ENCODE data around the gene RAD51B. TPM values are rescaled to one million over a fixed set of nuclear protein-coding genes. Genes with fewer than 3 reads are reported as not detected.

Gene RAD51B
- total and polyA plus RNA-seq, 4 experiments from 2014 or later: 22.0 to 35.7 (median 31.4) TPM

DNA sequence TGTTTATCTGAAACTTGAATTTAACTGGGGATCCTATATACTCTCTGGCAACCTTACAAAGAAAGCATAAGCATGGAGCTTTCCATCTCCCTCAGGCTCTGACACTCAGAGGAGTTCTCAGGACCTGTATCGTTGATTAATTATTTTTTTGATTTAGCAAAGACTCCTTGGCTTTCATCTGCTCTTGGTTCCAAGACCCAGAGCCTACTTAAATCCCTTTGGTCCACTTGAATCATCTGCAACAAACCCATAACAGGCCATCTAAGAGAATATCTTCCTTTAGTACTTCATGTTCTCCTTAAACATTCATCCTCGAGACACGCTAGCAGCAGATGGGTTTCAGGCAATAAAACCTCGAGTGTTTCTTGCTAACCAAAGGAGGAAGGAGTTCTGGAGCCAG, 887.9 kb downstream of the RAD51B start:
- Histone ChIP-seq H3K4me3 (ENCODE audit: low read length in 2 of 2) (no peak overlapping the region), H3K27ac (ENCODE audit: low read depth, low read length) (no peak overlapping the region), H3K36me3 (ENCODE audit: insufficient read depth, low read length) (no peaks in the 10 kb centered on the region), H3K4me1 (ENCODE audit: insufficient read depth, low read length) (peaks cover 27% of the 10 kb centered on the region), H3K27me3 (ENCODE audit: insufficient read depth, low read length) (no peaks in the 10 kb centered on the region), H3K9me3 (ENCODE audit: control insufficient read depth in 1 of 2, low read length in 2 of 2) (no peaks in the 10 kb centered on the region)
- no peaks in the 10 kb centered on the region for H3K9me3 Mint-ChIP-seq
- no peak overlapping the region for H3K27ac Mint-ChIP-seq
- no peaks in the 10 kb centered on the region for H3K36me3 Mint-ChIP-seq
- POLR2A ChIA-PET (ENCODE audit: partially characterized antibody): no interaction called here
- CTCF ChIA-PET (ENCODE audit: partially characterized antibody): no interaction called here
- no peaks in the 10 kb centered on the region for H3K27me3 Mint-ChIP-seq
- no peak for DNase-seq
- intact Hi-C loops (cut with micrococcal nuclease): no loop called here
- H3K4me3 Mint-ChIP-seq: no peak overlapping the region
- peaks cover 16 to 22% (median 19%) of the 10 kb centered on the region in 4 donors for H3K4me1 Mint-ChIP-seq

- Mint-ChIP-seq H3K9me3 (no peaks in the 10 kb centered on the region), H3K27me3 (no peaks in the 10 kb centered on the region), H3K4me3 (no peak overlapping the region), H3K36me3 (no peaks in the 10 kb centered on the region), H3K4me1 (peaks cover 25 to 30% (median 27%) of the 10 kb centered on the region in 4 donors), H3K27ac (peak overlapping the region in 2 of 7 donors; percentile 2 to 52)
- ChIA-PET POLR2A (ENCODE audit: partially characterized antibody) (interaction anchor here (1.0 kb wide), 1 partner anchor 108 kb away, joined by 3 read pairs; no protein-coding TSS in a partner anchor), CTCF (ENCODE audit: partially characterized antibody) (interaction anchor here (1.8 kb wide), 1 partner anchor 81 kb away, joined by 5 read pairs; no protein-coding TSS in a partner anchor)
- H3K9me3 ChIP-seq (ENCODE audit: control insufficient read depth in 1 of 2, low read length in 2 of 2): no peaks in the 10 kb centered on the region
- no peak overlapping the region for H3K4me3 ChIP-seq (ENCODE audit: low read length in 2 of 2)
- H3K4me1 ChIP-seq (ENCODE audit: insufficient read depth, low read length): peaks cover 29% of the 10 kb centered on the region
- no peak for DNase-seq
- H3K27me3 ChIP-seq (ENCODE audit: insufficient read depth, low read length): no peaks in the 10 kb centered on the region
- intact Hi-C loops (cut with micrococcal nuclease): no loop called here
- no peaks in the 10 kb centered on the region for H3K36me3 ChIP-seq (ENCODE audit: insufficient read depth, low read length)
- no peak overlapping the region for H3K27ac ChIP-seq (ENCODE audit: low read depth, low read length)
Observed at GRCh38 chr14:68708343-68708742, 888.8 kb downstream of the RAD51B start.

DNA sequence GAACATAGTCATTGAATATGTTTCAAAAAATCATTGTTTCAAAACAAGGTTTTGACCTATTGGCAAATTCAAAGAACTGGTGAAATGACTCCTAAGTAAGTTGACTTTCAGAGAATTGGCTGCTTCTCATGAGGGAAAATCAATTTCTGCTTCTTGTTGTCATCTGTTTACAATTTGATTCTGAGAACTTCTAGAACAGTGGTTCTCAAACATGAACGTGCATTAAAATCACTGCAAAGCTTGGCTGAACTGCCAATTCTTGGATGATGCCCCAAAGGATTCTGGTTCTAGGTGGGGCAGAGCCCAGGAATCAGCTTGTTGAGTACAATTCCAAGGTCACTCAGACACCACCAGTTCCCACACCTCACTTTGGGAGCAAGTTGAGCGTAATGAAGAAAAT, 889.4 kb downstream of the RAD51B start:
- ChIA-PET POLR2A (ENCODE audit: partially characterized antibody) (interaction anchor here (0.6 to 1.4 kb wide), 4 partner anchors 10 to 202 kb away, joined by 3 to 4 read pairs (median 3); no protein-coding TSS in a partner anchor), CTCF (ENCODE audit: partially characterized antibody) (interaction anchor here (1.8 kb wide), 1 partner anchor 81 kb away, joined by 5 read pairs; no protein-coding TSS in a partner anchor)
- Mint-ChIP-seq H3K27ac (no peak overlapping the region), H3K27me3 (no peaks in the 10 kb centered on the region), H3K9me3 (no peaks in the 10 kb centered on the region), H3K4me3 (no peak overlapping the region), H3K4me1 (peaks cover 26 to 37% (median 33%) of the 10 kb centered on the region in 4 donors), H3K36me3 (no peaks in the 10 kb centered on the region)
- H3K4me1 ChIP-seq (ENCODE audit: insufficient read depth, low read length): peaks cover 36% of the 10 kb centered on the region
- H3K27me3 ChIP-seq (ENCODE audit: insufficient read depth, low read length): no peaks in the 10 kb centered on the region
- H3K9me3 ChIP-seq (ENCODE audit: control insufficient read depth in 1 of 2, low read length in 2 of 2): no peaks in the 10 kb centered on the region
- no peak for DNase-seq
- no peak overlapping the region for H3K27ac ChIP-seq (ENCODE audit: low read depth, low read length)
- no peak overlapping the region for H3K4me3 ChIP-seq (ENCODE audit: low read length in 2 of 2)
- no peaks in the 10 kb centered on the region for H3K36me3 ChIP-seq (ENCODE audit: insufficient read depth, low read length)
- intact Hi-C loops (cut with micrococcal nuclease): no loop called here

- no peaks in the 10 kb centered on the region for H3K27me3 Mint-ChIP-seq
- intact Hi-C loops (cut with micrococcal nuclease): no loop called here
- H3K4me1 Mint-ChIP-seq: peaks cover 33 to 48% (median 43%) of the 10 kb centered on the region in 4 donors
- no peak overlapping the region for H3K27ac ChIP-seq (ENCODE audit: low read depth, low read length)
- no peaks in the 10 kb centered on the region for H3K9me3 Mint-ChIP-seq
- peaks cover 41% of the 10 kb centered on the region for H3K4me1 ChIP-seq (ENCODE audit: insufficient read depth, low read length)
- peak overlapping the region in 6 of 7 donors; percentile 75 to 92 (median 85) for H3K27ac Mint-ChIP-seq
- no peaks in the 10 kb centered on the region for H3K9me3 ChIP-seq (ENCODE audit: control insufficient read depth in 1 of 2, low read length in 2 of 2)
- H3K4me3 ChIP-seq (ENCODE audit: low read length in 2 of 2): no peak overlapping the region
- H3K27me3 ChIP-seq (ENCODE audit: insufficient read depth, low read length): no peaks in the 10 kb centered on the region
- H3K36me3 ChIP-seq (ENCODE audit: insufficient read depth, low read length): no peaks in the 10 kb centered on the region
- ChIA-PET CTCF (ENCODE audit: partially characterized antibody) (interaction anchor here (0.6 to 1.6 kb wide), 2 partner anchors 79 to 197 kb away, joined by 3 to 4 read pairs; no protein-coding TSS in a partner anchor), POLR2A (ENCODE audit: partially characterized antibody) (interaction anchor here (0.7 to 8.4 kb wide), 5 partner anchors 9 to 85 kb away, joined by 3 to 112 read pairs (median 21); partner anchors contain the start of gene ZFP36L1)
- no peak for DNase-seq
- no peak overlapping the region for H3K4me3 Mint-ChIP-seq
- H3K36me3 Mint-ChIP-seq: no peaks in the 10 kb centered on the region
Observed at GRCh38 chr14:68710776-68711175, 891.2 kb downstream of the RAD51B start.

- peak in 4 of 5 donors; percentile 26 to 35 (median 32) for DNase-seq
- H3K36me3 ChIP-seq (ENCODE audit: insufficient read depth, low read length): no peaks in the 10 kb centered on the region
- no peaks in the 10 kb centered on the region for H3K27me3 ChIP-seq (ENCODE audit: insufficient read depth, low read length)
- H3K9me3 Mint-ChIP-seq: no peaks in the 10 kb centered on the region
- H3K4me3 Mint-ChIP-seq: peak overlapping the region in 6 of 8 donors; percentile 5 to 69 (median 45)
- H3K27ac ChIP-seq (ENCODE audit: low read depth, low read length): peak overlapping the region; percentile 40
- H3K27me3 Mint-ChIP-seq: no peaks in the 10 kb centered on the region
- POLR2A ChIA-PET (ENCODE audit: partially characterized antibody): interaction anchor here (0.7 to 8.4 kb wide), 10 partner anchors 8 to 105 kb away, joined by 3 to 112 read pairs (median 4); partner anchors contain the start of gene ZFP36L1
- no peaks in the 10 kb centered on the region for H3K9me3 ChIP-seq (ENCODE audit: control insufficient read depth in 1 of 2, low read length in 2 of 2)
- peaks cover 37 to 50% (median 45%) of the 10 kb centered on the region in 4 donors for H3K4me1 Mint-ChIP-seq
- intact Hi-C loops (cut with micrococcal nuclease): loop anchor here (2.0 kb wide), 1 partner anchor 27 kb away; no protein-coding TSS in a partner anchor
- peak overlapping the region; percentile 75 to 92 (median 86) for H3K27ac Mint-ChIP-seq
- H3K4me1 ChIP-seq (ENCODE audit: insufficient read depth, low read length): peaks cover 41% of the 10 kb centered on the region
- CTCF ChIA-PET (ENCODE audit: partially characterized antibody): interaction anchor here (1.3 to 1.6 kb wide), 2 partner anchors 78 to 105 kb away, joined by 3 to 4 read pairs; no protein-coding TSS in a partner anchor
- no peak overlapping the region for H3K4me3 ChIP-seq (ENCODE audit: low read length in 2 of 2)
- no peaks in the 10 kb centered on the region for H3K36me3 Mint-ChIP-seq
Observed at GRCh38 chr14:68711561-68712309, 892.2 kb downstream of the RAD51B start.

DNA sequence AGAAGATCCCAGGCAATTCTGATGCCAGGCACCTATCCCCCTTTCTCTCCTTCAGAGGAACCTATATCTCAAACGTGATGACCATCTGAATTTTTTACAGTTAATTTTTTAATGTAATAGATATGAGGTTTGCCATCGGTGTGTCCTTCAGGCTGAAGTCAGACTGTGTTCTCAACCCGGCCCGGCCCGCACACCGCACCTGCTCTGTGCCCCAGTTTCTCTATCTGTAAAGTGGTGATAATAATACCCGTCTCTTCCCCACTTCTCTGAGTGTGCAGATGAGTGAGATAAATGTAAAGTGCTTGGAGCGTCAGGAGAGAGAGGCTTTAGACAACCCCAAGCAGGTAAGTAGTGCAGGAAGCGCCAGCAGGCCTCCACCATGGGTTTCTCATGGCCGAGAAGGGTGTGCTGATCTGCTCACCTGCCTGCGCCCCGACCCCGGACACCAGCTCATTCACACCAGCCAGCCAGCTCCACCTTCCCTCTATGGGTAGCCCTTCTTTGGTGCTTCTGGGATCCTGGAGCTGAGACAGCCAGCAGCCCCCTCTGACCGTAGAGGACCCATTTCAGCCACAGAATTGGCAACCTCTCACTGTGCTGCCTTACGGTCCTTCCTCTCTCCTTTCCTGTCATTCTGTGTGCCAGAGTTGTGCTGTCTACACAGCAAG, 893.3 kb downstream of the RAD51B start:
- Mint-ChIP-seq H3K27me3 (no peaks in the 10 kb centered on the region), H3K36me3 (no peaks in the 10 kb centered on the region), H3K27ac (peak overlapping the region; percentile 84 to 92 (median 88)), H3K4me3 (peak overlapping the region in 5 of 8 donors; percentile 5 to 63 (median 31)), H3K9me3 (no peaks in the 10 kb centered on the region), H3K4me1 (peaks cover 37 to 54% (median 47%) of the 10 kb centered on the region in 4 donors)
- DNase-seq: no peak
- intact Hi-C loops (cut with micrococcal nuclease): loop anchor here (2.0 kb wide), 1 partner anchor 28 kb away; no protein-coding TSS in a partner anchor
- H3K4me1 ChIP-seq (ENCODE audit: insufficient read depth, low read length): peaks cover 41% of the 10 kb centered on the region
- ChIA-PET CTCF (ENCODE audit: partially characterized antibody) (no interaction called here), POLR2A (ENCODE audit: partially characterized antibody) (interaction anchor here (1.2 to 8.8 kb wide), 6 partner anchors 11 to 83 kb away, joined by 4 to 112 read pairs (median 28); partner anchors contain the start of gene ZFP36L1)
- no peaks in the 10 kb centered on the region for H3K27me3 ChIP-seq (ENCODE audit: insufficient read depth, low read length)
- no peaks in the 10 kb centered on the region for H3K9me3 ChIP-seq (ENCODE audit: control insufficient read depth in 1 of 2, low read length in 2 of 2)
- H3K36me3 ChIP-seq (ENCODE audit: insufficient read depth, low read length): no peaks in the 10 kb centered on the region
- peak overlapping the region; percentile 12 for H3K27ac ChIP-seq (ENCODE audit: low read depth, low read length)
- no peak overlapping the region for H3K4me3 ChIP-seq (ENCODE audit: low read length in 2 of 2)

All from CD4-positive, alpha-beta memory T cell (primary cell).